ENCODE measurements around the gene ROBO4. TPM values are rescaled to one million over a fixed set of nuclear protein-coding genes. Genes with fewer than 3 reads are reported as not detected.
A peak's percentile ranks its signal among the peaks of the same experiment; 100 is the strongest.

ROBO4 gene
- total RNA-seq, 1 donor from 2014 or later = not detected

DNA sequence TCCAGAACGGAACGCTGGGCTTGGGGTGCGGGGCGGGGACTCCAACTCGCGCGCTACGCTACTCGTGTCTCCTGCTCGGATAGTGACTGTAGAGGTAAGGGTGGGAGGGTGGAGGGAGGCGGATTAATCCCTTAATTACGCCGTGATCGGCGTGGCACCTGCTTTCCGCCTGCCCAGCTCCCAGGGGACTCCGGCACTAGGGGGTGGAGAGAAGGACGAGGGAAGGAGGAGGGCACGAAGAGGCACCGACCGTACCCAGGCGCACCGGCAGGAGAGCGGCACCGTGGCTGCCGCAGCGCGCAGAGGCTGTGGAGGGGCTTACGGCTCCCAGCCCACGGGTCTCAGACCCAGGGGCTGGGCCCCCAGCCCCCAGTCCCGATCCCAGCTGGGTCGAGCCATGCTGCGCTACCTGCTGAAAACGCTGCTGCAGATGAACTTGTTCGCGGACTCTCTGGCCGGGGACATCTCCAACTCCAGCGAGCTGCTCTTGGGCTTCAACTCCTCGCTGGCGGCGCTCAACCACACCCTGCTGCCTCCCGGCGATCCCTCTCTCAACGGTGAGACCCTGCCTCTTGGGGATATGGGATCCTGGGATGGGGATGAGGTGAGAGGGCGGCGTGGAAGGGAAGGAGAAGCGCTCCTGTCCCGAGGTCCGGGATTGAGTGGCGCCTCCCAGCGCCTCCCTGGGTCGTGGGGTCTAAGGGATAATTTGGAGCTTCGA, 32.3 kb downstream of the ROBO4 start, which contains the start of gene ROBO3:
TSS of gene ROBO3 (plus strand) at position 252 of the 721 bp plus-strand sequence. CDS start at position 398, 146 bp downstream.
- TF ChIP-seq, protein P1, sequence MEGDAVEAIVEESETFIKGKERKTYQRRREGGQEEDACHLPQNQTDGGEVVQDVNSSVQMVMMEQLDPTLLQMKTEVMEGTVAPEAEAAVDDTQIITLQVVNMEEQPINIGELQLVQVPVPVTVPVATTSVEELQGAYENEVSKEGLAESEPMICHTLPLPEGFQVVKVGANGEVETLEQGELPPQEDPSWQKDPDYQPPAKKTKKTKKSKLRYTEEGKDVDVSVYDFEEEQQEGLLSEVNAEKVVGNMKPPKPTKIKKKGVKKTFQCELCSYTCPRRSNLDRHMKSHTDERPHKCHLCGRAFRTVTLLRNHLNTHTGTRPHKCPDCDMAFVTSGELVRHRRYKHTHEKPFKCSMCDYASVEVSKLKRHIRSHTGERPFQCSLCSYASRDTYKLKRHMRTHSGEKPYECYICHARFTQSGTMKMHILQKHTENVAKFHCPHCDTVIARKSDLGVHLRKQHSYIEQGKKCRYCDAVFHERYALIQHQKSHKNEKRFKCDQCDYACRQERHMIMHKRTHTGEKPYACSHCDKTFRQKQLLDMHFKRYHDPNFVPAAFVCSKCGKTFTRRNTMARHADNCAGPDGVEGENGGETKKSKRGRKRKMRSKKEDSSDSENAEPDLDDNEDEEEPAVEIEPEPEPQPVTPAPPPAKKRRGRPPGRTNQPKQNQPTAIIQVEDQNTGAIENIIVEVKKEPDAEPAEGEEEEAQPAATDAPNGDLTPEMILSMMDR (conservative IDR thresholded peaks at IDR 0.05) = no peak
- Mint-ChIP-seq H3K36me3 (peaks cover 3% of the 10 kb centered on the region), H3K27ac (no peak within 1 kb of the TSS), H3K9me3 (no peaks in the 10 kb centered on the region), H3K4me1 (ENCODE audit: unreplicated experiment) (peaks cover 24% of the 10 kb centered on the region), H3K27me3 (peaks cover 99% of the 10 kb centered on the region), H3K4me3 (peak within 1 kb of the TSS; percentile 76)
- DNase-seq (ENCODE audit: extremely low spot score, unreplicated experiment) = peak; percentile 63

DNA sequence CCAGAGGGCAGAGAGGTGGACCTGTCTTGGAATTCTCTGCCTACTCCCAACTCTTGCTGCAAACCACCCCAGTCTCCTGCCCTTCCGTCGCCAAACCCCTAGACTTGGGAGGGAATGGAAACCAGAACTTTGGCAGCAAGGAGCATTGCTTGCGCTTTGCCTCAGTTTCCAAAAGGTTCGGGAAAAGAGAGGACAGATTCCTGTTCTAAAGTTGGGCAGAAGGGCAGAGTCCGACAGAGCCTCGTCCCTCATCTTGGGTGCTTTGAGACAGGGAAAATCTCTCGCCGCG, 32.8 kb downstream of the ROBO4 start:
- Mint-ChIP-seq H3K27ac (no peak overlapping the region), H3K4me3 (peak overlapping the region; percentile 49), H3K36me3 (peaks cover 2% of the 10 kb centered on the region), H3K27me3 (peaks cover 99% of the 10 kb centered on the region), H3K9me3 (no peaks in the 10 kb centered on the region), H3K4me1 (ENCODE audit: unreplicated experiment) (peaks cover 24% of the 10 kb centered on the region)
- peak; percentile 52 for DNase-seq (ENCODE audit: extremely low spot score, unreplicated experiment)
- TF ChIP-seq, protein P1 (conservative IDR thresholded peaks at IDR 0.05) = no peak

DNA sequence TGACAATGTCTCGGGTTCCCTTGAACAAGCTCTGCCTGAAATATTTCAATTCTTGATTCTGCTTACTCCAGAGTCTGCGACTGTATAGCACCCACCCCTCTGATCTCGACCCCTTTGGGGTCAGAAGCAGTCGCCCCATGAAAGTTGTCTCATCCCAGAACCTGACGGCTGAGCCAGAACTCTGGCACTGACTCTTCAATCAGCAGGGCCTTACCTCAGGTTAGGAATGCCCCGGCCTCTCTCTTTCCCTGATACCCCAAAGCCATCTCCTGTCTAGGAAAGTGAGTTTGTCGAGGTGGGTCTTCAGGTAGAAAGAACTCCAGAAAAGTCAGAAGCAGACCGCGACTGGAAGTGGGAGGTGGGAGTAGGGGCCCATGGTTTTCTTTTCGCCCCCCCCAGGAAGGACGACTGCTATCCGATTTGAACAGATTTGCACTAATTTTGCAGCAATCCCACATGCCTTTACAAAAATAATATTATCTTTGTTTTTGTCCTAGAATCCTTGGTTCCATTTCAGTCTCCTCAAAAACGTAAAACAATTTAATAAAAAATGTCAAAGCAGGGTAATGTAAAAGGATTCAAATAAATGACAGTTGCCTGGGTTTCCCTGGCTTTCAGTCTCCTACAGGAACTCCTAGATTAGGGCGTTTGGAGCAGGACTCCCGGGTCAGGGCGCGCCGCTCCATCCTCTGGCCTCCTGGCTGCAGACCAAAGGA, 33.3 kb downstream of the ROBO4 start:
- no peaks in the 10 kb centered on the region for H3K9me3 Mint-ChIP-seq
- no peaks in the 10 kb centered on the region for H3K36me3 Mint-ChIP-seq
- TF ChIP-seq, protein P1 (conservative IDR thresholded peaks at IDR 0.05) = no peak
- H3K27ac Mint-ChIP-seq = no peak overlapping the region
- DNase-seq (ENCODE audit: extremely low spot score, unreplicated experiment) = peak; percentile 44
- peak overlapping the region; percentile 49 for H3K4me3 Mint-ChIP-seq
- peaks cover 24% of the 10 kb centered on the region for H3K4me1 Mint-ChIP-seq (ENCODE audit: unreplicated experiment)
- peaks cover 99% of the 10 kb centered on the region for H3K27me3 Mint-ChIP-seq

DNA sequence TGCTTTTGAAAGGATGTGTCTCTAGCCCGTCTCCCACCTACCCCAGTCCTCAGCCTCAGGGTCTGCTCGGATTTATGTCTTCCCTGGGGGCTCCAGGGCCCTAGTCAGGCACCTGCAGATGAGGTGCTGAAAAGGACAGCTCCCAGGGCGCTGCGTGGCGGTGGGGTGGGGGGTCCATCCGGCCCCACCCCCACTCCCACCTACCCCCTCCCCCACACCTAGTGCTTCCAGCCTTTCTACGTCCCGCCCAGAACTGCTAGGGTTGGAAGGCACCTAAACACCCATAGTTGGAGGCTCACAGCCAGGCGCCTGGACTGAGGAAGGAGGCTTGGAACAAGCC, 33.9 kb downstream of the ROBO4 start:
- Mint-ChIP-seq H3K27me3 (peaks cover 95% of the 10 kb centered on the region), H3K4me3 (peak overlapping the region; percentile 72), H3K36me3 (no peaks in the 10 kb centered on the region), H3K9me3 (no peaks in the 10 kb centered on the region), H3K27ac (no peak overlapping the region), H3K4me1 (ENCODE audit: unreplicated experiment) (peaks cover 24% of the 10 kb centered on the region)
- peak; percentile 67 for DNase-seq (ENCODE audit: extremely low spot score, unreplicated experiment)
- TF ChIP-seq, protein P1 (conservative IDR thresholded peaks at IDR 0.05) = no peak

DNA sequence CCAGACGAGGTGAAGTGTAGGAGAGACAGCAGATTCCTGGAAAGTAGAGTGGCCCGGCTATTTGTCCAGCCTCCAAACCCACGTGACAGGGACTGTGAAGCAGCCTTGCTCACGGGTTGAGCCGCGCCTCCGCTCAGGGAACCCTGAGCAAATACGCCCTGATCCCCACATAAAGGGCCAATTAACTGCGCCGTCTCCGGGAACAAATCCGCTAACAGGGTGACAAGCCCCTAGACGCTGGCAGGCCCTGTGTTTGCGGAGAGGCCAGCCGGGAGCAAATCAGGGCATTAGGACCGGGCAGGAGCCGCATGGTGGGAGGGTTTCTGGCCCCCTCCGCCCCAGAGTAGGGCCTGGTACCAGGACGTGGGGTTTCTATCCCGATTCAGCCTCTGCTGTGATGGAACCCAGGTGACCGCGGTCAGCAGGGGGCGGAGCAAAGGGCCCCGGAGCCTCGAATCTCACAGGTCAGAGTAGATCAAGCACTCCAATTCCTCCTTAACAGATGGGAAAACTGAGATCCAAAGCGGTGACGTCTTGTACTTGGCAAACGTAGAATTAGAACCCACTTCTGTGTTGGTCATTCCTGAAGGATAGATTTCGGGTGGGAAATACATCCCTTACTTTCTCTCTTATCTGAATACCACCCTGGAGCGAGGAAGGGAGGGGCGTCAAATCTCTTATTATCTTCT, 34.4 kb downstream of the ROBO4 start:
- Mint-ChIP-seq H3K27ac (no peak overlapping the region), H3K4me1 (ENCODE audit: unreplicated experiment) (peaks cover 24% of the 10 kb centered on the region), H3K9me3 (no peaks in the 10 kb centered on the region), H3K4me3 (peak overlapping the region; percentile 72), H3K36me3 (no peaks in the 10 kb centered on the region), H3K27me3 (peaks cover 90% of the 10 kb centered on the region)
- DNase-seq (ENCODE audit: extremely low spot score, unreplicated experiment) = peak; percentile 67
- TF ChIP-seq, protein P1 (conservative IDR thresholded peaks at IDR 0.05) = no peak

Measured in type B pancreatic cell (in vitro differentiated cells).